Neural cell (in vitro differentiated cells): ENCODE measurements around the gene CRAMP1.

Experiments
- EP300 ChIP-seq: fragments of 450-650 bp; conservative IDR thresholded peaks from 2 replicates; pipeline ENCODE4 v1.6.1; 2014; ENCODE audit warnings: antibody characterized with exemption, mild to moderate bottlenecking, moderate library complexity; ENCODE audit not compliant: poor library complexity, severe bottlenecking
- EZH2 ChIP-seq: fragments of 200-600, 300-800 bp; shearing (Covaris generic), sonication (generic); IDR thresholded peaks from 2 replicates; pipeline ENCODE4 v1.6.1; 2014; ENCODE audit warnings: antibody characterized with exemption, low read length, borderline replicate concordance, mild to moderate bottlenecking; ENCODE audit not compliant: insufficient read depth, poor library complexity, severe bottlenecking
- MXI1 ChIP-seq: fragments of 450-650 bp; conservative IDR thresholded peaks from 2 replicates; pipeline ENCODE4 v1.6.1; 2014; ENCODE audit warnings: antibody characterized with exemption, mild to moderate bottlenecking; ENCODE audit not compliant: poor library complexity, severe bottlenecking
- POLR2AphosphoS5 ChIP-seq: IDR thresholded peaks from 2 replicates; pipeline ENCODE4 v1.6.1; 2012
- RAD21 ChIP-seq: fragments of 450-650 bp; conservative IDR thresholded peaks from 2 replicates; pipeline ENCODE4 v1.6.1; 2014; ENCODE audit warnings: antibody characterized with exemption, mild to moderate bottlenecking, moderate library complexity
- TAF1 ChIP-seq: IDR thresholded peaks from 2 replicates; pipeline ENCODE4 v1.6.1; 2012; ENCODE audit warnings: low read depth
- TF ChIP-seq, protein P1 (sequence below): fragments of 450-650 bp; IDR thresholded peaks from 2 replicates; pipeline ENCODE4 v1.5.1; 2014; ENCODE audit warnings: antibody characterized with exemption, mild to moderate bottlenecking, moderate library complexity; ENCODE audit not compliant: poor library complexity, severe bottlenecking
- TF ChIP-seq, protein P2 (sequence below): IDR thresholded peaks from 2 replicates; pipeline ENCODE4 v1.6.1; 2012; ENCODE audit warnings: borderline replicate concordance

DNA sequence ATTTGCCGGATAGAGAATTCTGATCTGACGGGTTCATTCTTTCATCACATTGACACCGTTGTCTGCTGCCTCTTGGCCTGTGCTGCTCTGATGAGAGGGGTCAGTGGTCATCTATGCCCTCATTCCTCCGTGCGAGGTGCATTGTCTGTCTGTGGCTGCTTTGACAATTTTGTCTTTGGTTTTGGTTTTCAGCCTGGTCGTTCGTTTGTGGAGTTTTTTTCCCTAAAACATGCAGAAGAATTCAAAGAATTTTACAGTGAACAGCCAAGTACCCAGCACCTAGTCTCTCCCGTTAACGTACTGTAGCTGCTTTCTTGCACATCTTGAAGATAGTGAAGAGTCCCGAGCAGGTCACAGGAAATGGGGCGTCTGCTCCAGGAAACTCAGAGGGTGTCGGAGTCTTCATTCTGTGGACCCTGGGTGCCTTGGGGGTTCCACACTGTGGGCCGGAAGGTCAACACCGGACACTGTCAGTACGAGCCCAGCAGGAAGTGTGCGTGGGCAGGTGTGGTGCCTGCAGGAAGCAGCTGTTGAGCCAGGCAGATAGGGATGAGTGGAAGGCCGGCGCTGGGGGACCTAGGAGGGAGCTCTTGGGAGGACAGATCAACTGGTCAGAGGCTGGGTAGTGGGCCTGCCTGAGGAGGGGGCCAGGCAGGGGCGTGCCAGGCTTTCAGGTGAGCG is 28.2 kb downstream of the CRAMP1 start:
- TF ChIP-seq, protein P1, sequence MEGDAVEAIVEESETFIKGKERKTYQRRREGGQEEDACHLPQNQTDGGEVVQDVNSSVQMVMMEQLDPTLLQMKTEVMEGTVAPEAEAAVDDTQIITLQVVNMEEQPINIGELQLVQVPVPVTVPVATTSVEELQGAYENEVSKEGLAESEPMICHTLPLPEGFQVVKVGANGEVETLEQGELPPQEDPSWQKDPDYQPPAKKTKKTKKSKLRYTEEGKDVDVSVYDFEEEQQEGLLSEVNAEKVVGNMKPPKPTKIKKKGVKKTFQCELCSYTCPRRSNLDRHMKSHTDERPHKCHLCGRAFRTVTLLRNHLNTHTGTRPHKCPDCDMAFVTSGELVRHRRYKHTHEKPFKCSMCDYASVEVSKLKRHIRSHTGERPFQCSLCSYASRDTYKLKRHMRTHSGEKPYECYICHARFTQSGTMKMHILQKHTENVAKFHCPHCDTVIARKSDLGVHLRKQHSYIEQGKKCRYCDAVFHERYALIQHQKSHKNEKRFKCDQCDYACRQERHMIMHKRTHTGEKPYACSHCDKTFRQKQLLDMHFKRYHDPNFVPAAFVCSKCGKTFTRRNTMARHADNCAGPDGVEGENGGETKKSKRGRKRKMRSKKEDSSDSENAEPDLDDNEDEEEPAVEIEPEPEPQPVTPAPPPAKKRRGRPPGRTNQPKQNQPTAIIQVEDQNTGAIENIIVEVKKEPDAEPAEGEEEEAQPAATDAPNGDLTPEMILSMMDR, result no peak
- TF ChIP-seq TAF1 (no peak), RAD21 (no peak), EP300 (no peak), POLR2AphosphoS5 (no peak), MXI1 (no peak), EZH2 (no peak)
- TF ChIP-seq, protein P2, sequence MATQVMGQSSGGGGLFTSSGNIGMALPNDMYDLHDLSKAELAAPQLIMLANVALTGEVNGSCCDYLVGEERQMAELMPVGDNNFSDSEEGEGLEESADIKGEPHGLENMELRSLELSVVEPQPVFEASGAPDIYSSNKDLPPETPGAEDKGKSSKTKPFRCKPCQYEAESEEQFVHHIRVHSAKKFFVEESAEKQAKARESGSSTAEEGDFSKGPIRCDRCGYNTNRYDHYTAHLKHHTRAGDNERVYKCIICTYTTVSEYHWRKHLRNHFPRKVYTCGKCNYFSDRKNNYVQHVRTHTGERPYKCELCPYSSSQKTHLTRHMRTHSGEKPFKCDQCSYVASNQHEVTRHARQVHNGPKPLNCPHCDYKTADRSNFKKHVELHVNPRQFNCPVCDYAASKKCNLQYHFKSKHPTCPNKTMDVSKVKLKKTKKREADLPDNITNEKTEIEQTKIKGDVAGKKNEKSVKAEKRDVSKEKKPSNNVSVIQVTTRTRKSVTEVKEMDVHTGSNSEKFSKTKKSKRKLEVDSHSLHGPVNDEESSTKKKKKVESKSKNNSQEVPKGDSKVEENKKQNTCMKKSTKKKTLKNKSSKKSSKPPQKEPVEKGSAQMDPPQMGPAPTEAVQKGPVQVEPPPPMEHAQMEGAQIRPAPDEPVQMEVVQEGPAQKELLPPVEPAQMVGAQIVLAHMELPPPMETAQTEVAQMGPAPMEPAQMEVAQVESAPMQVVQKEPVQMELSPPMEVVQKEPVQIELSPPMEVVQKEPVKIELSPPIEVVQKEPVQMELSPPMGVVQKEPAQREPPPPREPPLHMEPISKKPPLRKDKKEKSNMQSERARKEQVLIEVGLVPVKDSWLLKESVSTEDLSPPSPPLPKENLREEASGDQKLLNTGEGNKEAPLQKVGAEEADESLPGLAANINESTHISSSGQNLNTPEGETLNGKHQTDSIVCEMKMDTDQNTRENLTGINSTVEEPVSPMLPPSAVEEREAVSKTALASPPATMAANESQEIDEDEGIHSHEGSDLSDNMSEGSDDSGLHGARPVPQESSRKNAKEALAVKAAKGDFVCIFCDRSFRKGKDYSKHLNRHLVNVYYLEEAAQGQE, result no peak
